Measurements from ENCODE around the gene TBC1D22A.

The TBC1D22A gene

DNA sequence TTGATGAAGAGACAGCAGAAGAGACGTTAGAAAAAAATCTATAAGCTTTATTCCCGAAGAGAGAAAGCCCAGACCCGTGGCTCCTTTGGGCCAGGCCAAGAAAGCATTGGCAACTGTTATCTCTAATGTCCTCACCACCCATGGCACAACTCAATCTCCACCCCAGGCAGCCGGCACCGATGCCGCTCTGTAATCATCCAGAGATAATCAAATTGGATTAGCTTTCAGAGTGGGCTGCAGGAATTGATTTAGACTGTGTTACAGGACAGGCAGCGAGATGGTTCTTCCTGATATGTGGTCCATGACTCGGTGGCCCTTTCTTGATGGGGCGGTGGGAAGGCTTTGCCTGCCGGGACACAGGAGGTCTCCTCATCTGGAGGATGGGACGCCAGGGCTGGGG lies 383.9 kb downstream of the TBC1D22A start:
- TF ChIP-seq, protein P1, sequence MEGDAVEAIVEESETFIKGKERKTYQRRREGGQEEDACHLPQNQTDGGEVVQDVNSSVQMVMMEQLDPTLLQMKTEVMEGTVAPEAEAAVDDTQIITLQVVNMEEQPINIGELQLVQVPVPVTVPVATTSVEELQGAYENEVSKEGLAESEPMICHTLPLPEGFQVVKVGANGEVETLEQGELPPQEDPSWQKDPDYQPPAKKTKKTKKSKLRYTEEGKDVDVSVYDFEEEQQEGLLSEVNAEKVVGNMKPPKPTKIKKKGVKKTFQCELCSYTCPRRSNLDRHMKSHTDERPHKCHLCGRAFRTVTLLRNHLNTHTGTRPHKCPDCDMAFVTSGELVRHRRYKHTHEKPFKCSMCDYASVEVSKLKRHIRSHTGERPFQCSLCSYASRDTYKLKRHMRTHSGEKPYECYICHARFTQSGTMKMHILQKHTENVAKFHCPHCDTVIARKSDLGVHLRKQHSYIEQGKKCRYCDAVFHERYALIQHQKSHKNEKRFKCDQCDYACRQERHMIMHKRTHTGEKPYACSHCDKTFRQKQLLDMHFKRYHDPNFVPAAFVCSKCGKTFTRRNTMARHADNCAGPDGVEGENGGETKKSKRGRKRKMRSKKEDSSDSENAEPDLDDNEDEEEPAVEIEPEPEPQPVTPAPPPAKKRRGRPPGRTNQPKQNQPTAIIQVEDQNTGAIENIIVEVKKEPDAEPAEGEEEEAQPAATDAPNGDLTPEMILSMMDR (conservative IDR thresholded peaks at IDR 0.05; ENCODE audit: low read depth, low read length), result no peak
- no peaks in the 10 kb centered on the region for H3K27me3 ChIP-seq (ENCODE audit: insufficient read depth, low read depth)
- no peaks in the 10 kb centered on the region for H4K20me1 ChIP-seq (ENCODE audit: insufficient read depth)
- H3K9ac ChIP-seq, result no peak overlapping the region
- H2AFZ ChIP-seq (ENCODE audit: low read depth), result no peak overlapping the region
- no peaks in the 10 kb centered on the region for H3K4me1 ChIP-seq (ENCODE audit: low read depth, poor library complexity, severe bottlenecking)
- H3K4me2 ChIP-seq, result no peak overlapping the region
- H3K27ac ChIP-seq, result no peak overlapping the region
- no peaks in the 10 kb centered on the region for H3K36me3 ChIP-seq (ENCODE audit: insufficient read depth)
- no peak overlapping the region for H3K4me3 ChIP-seq (IDR thresholded peaks at IDR 0.05; ENCODE audit: insufficient read depth, low read depth, low read length)
- H3K79me2 ChIP-seq (ENCODE audit: insufficient read depth, low read depth), result no peaks in the 10 kb centered on the region

DNA sequence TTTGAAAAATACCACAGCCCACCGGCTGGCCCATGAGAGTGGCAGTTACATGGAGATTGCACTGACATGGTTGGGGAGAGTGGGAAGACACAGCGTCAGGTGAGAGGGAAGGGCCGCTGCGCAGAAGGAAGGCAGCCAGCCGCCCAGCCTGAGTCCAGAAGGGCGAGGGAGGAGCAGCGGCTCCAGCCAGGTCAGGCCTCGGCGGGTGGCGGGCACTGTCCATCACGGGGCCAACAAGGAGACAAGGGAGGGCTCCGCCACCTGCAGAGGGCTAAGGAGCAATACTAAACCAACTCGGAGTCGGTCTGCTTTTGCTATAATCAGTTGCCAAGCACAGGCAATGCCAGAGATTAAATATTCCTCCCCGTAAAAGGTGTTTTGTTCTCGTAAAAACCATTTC lies 384.5 kb downstream of the TBC1D22A start:
- no peaks in the 10 kb centered on the region for H4K20me1 ChIP-seq (ENCODE audit: insufficient read depth)
- H3K4me3 ChIP-seq (IDR thresholded peaks at IDR 0.05; ENCODE audit: insufficient read depth, low read depth, low read length), result no peak overlapping the region
- H3K36me3 ChIP-seq (ENCODE audit: insufficient read depth), result no peaks in the 10 kb centered on the region
- no peak overlapping the region for H3K4me2 ChIP-seq
- H3K27ac ChIP-seq, result no peak overlapping the region
- TF ChIP-seq, protein P1 (conservative IDR thresholded peaks at IDR 0.05; ENCODE audit: low read depth, low read length), result no peak
- H3K4me1 ChIP-seq (ENCODE audit: low read depth, poor library complexity, severe bottlenecking), result no peaks in the 10 kb centered on the region
- H3K27me3 ChIP-seq (ENCODE audit: insufficient read depth, low read depth), result no peaks in the 10 kb centered on the region
- H2AFZ ChIP-seq (ENCODE audit: low read depth), result no peak overlapping the region
- no peaks in the 10 kb centered on the region for H3K79me2 ChIP-seq (ENCODE audit: insufficient read depth, low read depth)
- no peak overlapping the region for H3K9ac ChIP-seq

DNA sequence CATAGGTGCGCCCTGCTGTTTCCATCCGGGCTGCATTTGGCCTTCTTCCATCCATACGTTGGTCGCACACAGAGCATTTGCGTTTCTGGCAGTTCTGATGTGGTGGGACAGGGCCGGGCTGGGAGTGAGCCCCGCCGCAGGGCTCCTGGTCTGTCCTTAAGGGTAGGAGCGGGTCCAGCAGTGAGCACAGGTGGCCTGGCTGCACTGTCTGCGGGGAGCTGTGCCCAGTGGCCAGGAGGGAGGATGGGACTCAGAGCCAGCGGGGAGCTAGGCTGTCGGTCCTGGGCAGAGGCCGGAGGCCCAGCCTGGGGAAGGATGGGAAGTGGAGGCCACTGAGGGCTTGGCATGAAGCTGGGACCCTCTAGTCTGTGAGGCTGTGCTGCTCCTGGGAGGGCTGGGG lies 385.1 kb downstream of the TBC1D22A start:
- Histone ChIP-seq H3K4me1 (ENCODE audit: low read depth, poor library complexity, severe bottlenecking) (no peaks in the 10 kb centered on the region), H3K79me2 (ENCODE audit: insufficient read depth, low read depth) (no peaks in the 10 kb centered on the region), H3K9ac (no peak overlapping the region), H3K27me3 (ENCODE audit: insufficient read depth, low read depth) (no peaks in the 10 kb centered on the region), H2AFZ (ENCODE audit: low read depth) (no peak overlapping the region), H3K36me3 (ENCODE audit: insufficient read depth) (no peaks in the 10 kb centered on the region), H4K20me1 (ENCODE audit: insufficient read depth) (no peaks in the 10 kb centered on the region), H3K4me2 (no peak overlapping the region), H3K4me3 (IDR thresholded peaks at IDR 0.05; ENCODE audit: insufficient read depth, low read depth, low read length) (no peak overlapping the region), H3K27ac (no peak overlapping the region)
- TF ChIP-seq, protein P1 (conservative IDR thresholded peaks at IDR 0.05; ENCODE audit: low read depth, low read length), result no peak

GRCh38 chr22:47148510-47148909 lies 386.1 kb downstream of the TBC1D22A start:
- no peaks in the 10 kb centered on the region for H3K4me1 ChIP-seq (ENCODE audit: low read depth, poor library complexity, severe bottlenecking)
- H3K4me3 ChIP-seq (IDR thresholded peaks at IDR 0.05; ENCODE audit: insufficient read depth, low read depth, low read length), result no peak overlapping the region
- no peak overlapping the region for H2AFZ ChIP-seq (ENCODE audit: low read depth)
- TF ChIP-seq, protein P1 (conservative IDR thresholded peaks at IDR 0.05; ENCODE audit: low read depth, low read length), result no peak
- no peaks in the 10 kb centered on the region for H3K79me2 ChIP-seq (ENCODE audit: insufficient read depth, low read depth)
- no peak overlapping the region for H3K9ac ChIP-seq
- H3K36me3 ChIP-seq (ENCODE audit: insufficient read depth), result no peaks in the 10 kb centered on the region
- no peak overlapping the region for H3K27ac ChIP-seq
- no peak overlapping the region for H3K4me2 ChIP-seq
- no peaks in the 10 kb centered on the region for H4K20me1 ChIP-seq (ENCODE audit: insufficient read depth)
- H3K27me3 ChIP-seq (ENCODE audit: insufficient read depth, low read depth), result no peaks in the 10 kb centered on the region
